ENCODE measurements around the gene KCTD16. TPM values are rescaled to one million over a fixed set of nuclear protein-coding genes. Genes with fewer than 3 reads are reported as not detected.

KCTD16 gene
- total RNA-seq, 2 experiments from 2014 or later: 0.19 to 0.32 TPM

DNA sequence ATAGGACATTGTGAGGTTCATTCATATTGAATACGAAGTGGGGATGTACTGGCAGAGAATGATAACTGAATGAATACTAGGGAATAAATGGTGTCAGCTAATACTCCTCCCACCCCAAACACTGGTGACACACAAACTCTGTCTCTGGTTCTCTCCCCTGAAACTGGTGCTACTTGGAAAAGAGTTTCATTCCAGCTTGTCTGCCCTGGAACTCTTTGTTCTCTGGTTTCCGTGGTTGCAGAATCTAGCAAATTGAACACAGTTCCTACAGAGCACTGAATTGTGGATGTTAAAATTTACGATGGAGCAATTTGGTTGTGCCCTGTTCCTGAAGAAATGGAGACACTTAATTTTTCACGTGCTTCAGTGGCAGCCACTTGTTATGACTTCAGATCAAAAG, 181.7 kb downstream of the KCTD16 start:
- Histone ChIP-seq H3K9me3 (ENCODE audit: low read length) (no peaks in the 10 kb centered on the region), H3K36me3 (ENCODE audit: insufficient read depth, low read length) (no peaks in the 10 kb centered on the region), H3K4me1 (ENCODE audit: insufficient read depth, low read length, poor library complexity, severe bottlenecking) (no peaks in the 10 kb centered on the region), H2AFZ (ENCODE audit: low read length) (no peak overlapping the region), H3K79me2 (ENCODE audit: insufficient read depth, low read depth, low read length) (no peaks in the 10 kb centered on the region), H4K20me1 (ENCODE audit: insufficient read depth, low read length) (no peaks in the 10 kb centered on the region), H3K4me2 (ENCODE audit: low read length) (no peak overlapping the region), H3K9me2 (ENCODE audit: insufficient read depth, low read length) (no peaks in the 10 kb centered on the region), H3K27ac (ENCODE audit: low read depth, low read length, poor library complexity, severe bottlenecking) (no peak overlapping the region), H3K4me3 (ENCODE audit: low read depth, low read length, poor library complexity, severe bottlenecking) (no peak overlapping the region)
- POLR2A ChIA-PET: interaction anchor here (0.6 to 1.0 kb wide), 2 partner anchors 23 to 36 kb away, joined by 4 read pairs; no protein-coding TSS in a partner anchor
- TF ChIP-seq CTCF (conservative IDR thresholded peaks at IDR 0.05; ENCODE audit: low read length) (no peak), EZH2phosphoT487 (IDR thresholded peaks at IDR 0.05; ENCODE audit: borderline replicate concordance, low read depth, low read length) (no peak)
- CTCF ChIA-PET (ENCODE audit: unreplicated experiment): no interaction called here
- no peak for DNase-seq (ENCODE audit: low spot score)
- intact Hi-C loops (cut with micrococcal nuclease; ENCODE audit: unreplicated experiment): no loop called here
- no TSS peak for BruUV-seq (replicated peaks)

DNA sequence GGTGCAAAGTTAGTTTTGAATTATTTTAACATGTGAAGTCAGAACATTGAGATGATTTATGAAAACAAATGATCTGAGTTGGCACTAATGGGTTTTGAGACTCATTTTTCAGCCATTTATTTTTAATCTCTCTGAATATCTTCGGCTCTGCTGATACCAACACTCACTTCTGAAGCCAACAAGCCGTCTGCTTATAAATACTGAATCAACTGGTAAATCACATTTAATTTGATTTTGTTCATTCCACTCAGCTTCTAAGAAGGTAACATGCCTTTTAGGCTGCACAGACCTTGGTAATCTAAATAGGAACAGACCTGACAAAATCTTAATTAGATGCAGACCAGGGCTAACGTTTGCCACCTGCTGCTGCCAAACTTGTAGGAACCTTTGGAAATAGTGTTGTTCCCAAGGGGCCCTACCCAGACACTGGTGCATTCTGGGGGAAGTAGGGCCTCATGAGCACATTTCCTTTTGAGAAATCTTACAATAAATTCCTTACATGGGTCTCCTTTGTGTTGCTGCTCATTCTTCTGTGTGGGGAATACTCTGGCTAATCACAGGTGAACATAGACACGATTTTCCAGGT, 182.2 kb downstream of the KCTD16 start:
- Histone ChIP-seq H2AFZ (ENCODE audit: low read length) (no peak overlapping the region), H4K20me1 (ENCODE audit: insufficient read depth, low read length) (no peaks in the 10 kb centered on the region), H3K4me3 (ENCODE audit: low read depth, low read length, poor library complexity, severe bottlenecking) (no peak overlapping the region), H3K36me3 (ENCODE audit: insufficient read depth, low read length) (no peaks in the 10 kb centered on the region), H3K4me2 (ENCODE audit: low read length) (no peak overlapping the region), H3K9me3 (ENCODE audit: low read length) (no peaks in the 10 kb centered on the region), H3K79me2 (ENCODE audit: insufficient read depth, low read depth, low read length) (no peaks in the 10 kb centered on the region), H3K9me2 (ENCODE audit: insufficient read depth, low read length) (no peaks in the 10 kb centered on the region), H3K27ac (ENCODE audit: low read depth, low read length, poor library complexity, severe bottlenecking) (no peak overlapping the region), H3K4me1 (ENCODE audit: insufficient read depth, low read length, poor library complexity, severe bottlenecking) (no peaks in the 10 kb centered on the region)
- no TSS peak for BruUV-seq (replicated peaks)
- DNase-seq (ENCODE audit: low spot score): no peak
- no peak for TF ChIP-seq CTCF (conservative IDR thresholded peaks at IDR 0.05; ENCODE audit: low read length)
- TF ChIP-seq EZH2phosphoT487 (IDR thresholded peaks at IDR 0.05; ENCODE audit: borderline replicate concordance, low read depth, low read length): no peak
- intact Hi-C loops (cut with micrococcal nuclease; ENCODE audit: unreplicated experiment): no loop called here
- POLR2A ChIA-PET: interaction anchor here (0.6 to 1.0 kb wide), 3 partner anchors 23 to 50 kb away, joined by 3 to 4 read pairs (median 4); no protein-coding TSS in a partner anchor
- CTCF ChIA-PET (ENCODE audit: unreplicated experiment): no interaction called here

- Histone ChIP-seq H4K20me1 (ENCODE audit: insufficient read depth, low read length) (no peaks in the 10 kb centered on the region), H3K9me3 (ENCODE audit: low read length) (no peaks in the 10 kb centered on the region), H3K4me3 (ENCODE audit: low read depth, low read length, poor library complexity, severe bottlenecking) (no peak overlapping the region), H3K36me3 (ENCODE audit: insufficient read depth, low read length) (no peaks in the 10 kb centered on the region), H3K27ac (ENCODE audit: low read depth, low read length, poor library complexity, severe bottlenecking) (no peak overlapping the region), H2AFZ (ENCODE audit: low read length) (no peak overlapping the region), H3K4me1 (ENCODE audit: insufficient read depth, low read length, poor library complexity, severe bottlenecking) (no peaks in the 10 kb centered on the region), H3K79me2 (ENCODE audit: insufficient read depth, low read depth, low read length) (no peaks in the 10 kb centered on the region), H3K4me2 (ENCODE audit: low read length) (no peak overlapping the region), H3K9me2 (ENCODE audit: insufficient read depth, low read length) (no peaks in the 10 kb centered on the region)
- intact Hi-C loops (cut with micrococcal nuclease; ENCODE audit: unreplicated experiment): no loop called here
- BruUV-seq (replicated peaks): no TSS peak
- TF ChIP-seq EZH2phosphoT487 (IDR thresholded peaks at IDR 0.05; ENCODE audit: borderline replicate concordance, low read depth, low read length) (no peak), CTCF (conservative IDR thresholded peaks at IDR 0.05; ENCODE audit: low read length) (no peak)
- POLR2A ChIA-PET: no interaction called here
- CTCF ChIA-PET (ENCODE audit: unreplicated experiment): no interaction called here
- DNase-seq (ENCODE audit: low spot score): no peak
Measured at GRCh38 chr5:144356489-144356888, 185.8 kb downstream of the KCTD16 start.

All from OCI-LY7 (cell line).